Gastroesophageal sphincter (tissue), 4 donors: ENCODE results near the gene TSHZ2. TPM values are rescaled to one million over a fixed set of nuclear protein-coding genes. Genes with fewer than 3 reads are reported as not detected.

Source experiments
- ATAC-seq: fragments of 150-250 bp; one replicate; pipeline ENCODE4 v1.9.1; 2016; ENCODE audit warnings: mild to moderate bottlenecking, moderate library complexity
- H3K27ac ChIP-seq, 4 donors: fragments of 200-600 bp; sonication (generic) in 3 of 4; 1 replicate in 3 of 4; 2 replicates in 1 of 4; pipeline ENCODE4 v1.5.1; 2016 to 2019
- H3K27me3 ChIP-seq: fragments of 200-600 bp; sonication (generic); one replicate; pipeline ENCODE4 v1.5.1; 2019
- H3K36me3 ChIP-seq, 2 donors: fragments of 200-600 bp; sonication (generic); one replicate each; pipeline ENCODE4 v1.5.1; 2019; ENCODE audit warnings: control low read depth in 1 of 2
- H3K4me1 ChIP-seq, 3 donors: fragments of 200-600 bp; sonication (generic); 1 replicate in 2 of 3; 2 replicates in 1 of 3; pipeline ENCODE4 v1.5.1; 2016 to 2019; ENCODE audit warnings: control low read depth in 2 of 3
- H3K4me3 ChIP-seq, 2 donors: fragments of 200-600 bp; sonication (generic); one replicate each; pipeline ENCODE4 v1.5.1; 2019; ENCODE audit warnings: mild to moderate bottlenecking in 1 of 2, moderate library complexity in 1 of 2
- H3K9me3 ChIP-seq, 3 donors: fragments of 200-600 bp; sonication (generic); one replicate each; pipeline ENCODE4 v1.5.1; 2017 to 2019; ENCODE audit warnings: control low read depth in 2 of 3
- EP300 ChIP-seq: sonication (generic); formaldehyde crosslinking; IDR thresholded peaks from one replicate; pipeline ENCODE4 v1.6.1; 2017; ENCODE audit warnings: antibody characterized with exemption, mild to moderate bottlenecking
- POLR2A ChIP-seq, 2 donors: fragments of 450-650 bp; IDR thresholded peaks; one replicate each; pipeline ENCODE4 v1.6.1; 2017; ENCODE audit warnings: antibody characterized with exemption in 2 of 2, mild to moderate bottlenecking in 2 of 2, moderate library complexity in 1 of 2
- POLR2AphosphoS5 ChIP-seq: sonication (generic); formaldehyde crosslinking; IDR thresholded peaks from one replicate; pipeline ENCODE4 v1.6.1; 2017; ENCODE audit warnings: antibody characterized with exemption
- WGBS, 2 donors: methylation state at CpG; one replicate each; pipeline ENCODE4 v1.1.5; 2018; ENCODE audit warnings: low coverage in 1 of 2; 5-methylcytosine and 5-hydroxymethylcytosine counted together
- total RNA-seq, 4 donors: library from RNA; depleted of rRNA; stranded (reverse); fragments of >200 nt; gene quantifications; one replicate each; pipeline ENCODE4 v1.1.0, GENCODE V29; 2016
- TF ChIP-seq, protein P1 (sequence below), 4 experiments: fragments of 200-600 bp in 2 of 4; fragments of 450-650 bp in 2 of 4; sonication (generic) in 1 of 4; IDR thresholded peaks; one replicate each; pipeline ENCODE4 v1.5.1; 2017 to 2019; ENCODE audit warnings: antibody characterized with exemption in 4 of 4, mild to moderate bottlenecking in 2 of 4, moderate library complexity in 2 of 4

The TSHZ2 gene
- total RNA-seq, 4 donors from 2014 or later = 9.9 to 21.3 (median 12.2) TPM

DNA sequence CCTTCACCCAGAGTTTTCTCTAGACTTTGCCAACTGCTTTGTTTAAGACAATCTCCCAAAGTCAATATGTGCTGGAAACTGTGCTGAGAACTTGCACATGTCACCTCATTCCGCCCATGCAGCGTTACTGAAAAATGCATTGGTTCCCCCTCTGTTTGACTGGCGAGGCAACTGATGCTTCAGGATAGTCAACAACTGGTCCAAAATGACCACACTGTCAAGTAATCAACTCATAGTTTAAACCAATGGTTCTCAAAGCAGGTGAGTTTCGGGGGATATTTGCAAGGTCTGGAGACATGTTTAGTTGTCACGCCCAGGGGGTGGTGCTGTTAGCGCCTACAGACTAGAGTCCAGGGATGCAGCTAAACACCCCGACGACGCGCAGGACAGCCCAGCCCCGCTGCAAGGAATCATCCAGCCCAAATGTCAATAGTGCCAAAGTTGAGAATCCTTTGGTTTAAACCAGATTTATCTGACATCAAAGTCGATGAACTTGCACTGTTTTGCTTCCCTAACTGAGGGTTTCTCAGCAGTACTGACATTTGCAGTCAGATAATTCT is 451.5 kb downstream of the TSHZ2 start:
- Histone ChIP-seq H3K36me3 (no peaks in the 10 kb centered on the region), H3K4me3 (no peak overlapping the region), H3K27ac (no peak overlapping the region), H3K27me3 (no peaks in the 10 kb centered on the region), H3K9me3 (no peaks in the 10 kb centered on the region), H3K4me1 (no peaks in the 10 kb centered on the region)
- TF ChIP-seq, protein P1, sequence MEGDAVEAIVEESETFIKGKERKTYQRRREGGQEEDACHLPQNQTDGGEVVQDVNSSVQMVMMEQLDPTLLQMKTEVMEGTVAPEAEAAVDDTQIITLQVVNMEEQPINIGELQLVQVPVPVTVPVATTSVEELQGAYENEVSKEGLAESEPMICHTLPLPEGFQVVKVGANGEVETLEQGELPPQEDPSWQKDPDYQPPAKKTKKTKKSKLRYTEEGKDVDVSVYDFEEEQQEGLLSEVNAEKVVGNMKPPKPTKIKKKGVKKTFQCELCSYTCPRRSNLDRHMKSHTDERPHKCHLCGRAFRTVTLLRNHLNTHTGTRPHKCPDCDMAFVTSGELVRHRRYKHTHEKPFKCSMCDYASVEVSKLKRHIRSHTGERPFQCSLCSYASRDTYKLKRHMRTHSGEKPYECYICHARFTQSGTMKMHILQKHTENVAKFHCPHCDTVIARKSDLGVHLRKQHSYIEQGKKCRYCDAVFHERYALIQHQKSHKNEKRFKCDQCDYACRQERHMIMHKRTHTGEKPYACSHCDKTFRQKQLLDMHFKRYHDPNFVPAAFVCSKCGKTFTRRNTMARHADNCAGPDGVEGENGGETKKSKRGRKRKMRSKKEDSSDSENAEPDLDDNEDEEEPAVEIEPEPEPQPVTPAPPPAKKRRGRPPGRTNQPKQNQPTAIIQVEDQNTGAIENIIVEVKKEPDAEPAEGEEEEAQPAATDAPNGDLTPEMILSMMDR (IDR thresholded peaks at IDR 0.05) = no peak
- TF ChIP-seq POLR2AphosphoS5 (no peak), POLR2A (IDR thresholded peaks at IDR 0.05) (no peak), EP300 (no peak)
- ATAC-seq = no peak
- WGBS, 2 donors = 82 to 93% methylated on average over 4 to 11 of the region's 12 CpGs

DNA sequence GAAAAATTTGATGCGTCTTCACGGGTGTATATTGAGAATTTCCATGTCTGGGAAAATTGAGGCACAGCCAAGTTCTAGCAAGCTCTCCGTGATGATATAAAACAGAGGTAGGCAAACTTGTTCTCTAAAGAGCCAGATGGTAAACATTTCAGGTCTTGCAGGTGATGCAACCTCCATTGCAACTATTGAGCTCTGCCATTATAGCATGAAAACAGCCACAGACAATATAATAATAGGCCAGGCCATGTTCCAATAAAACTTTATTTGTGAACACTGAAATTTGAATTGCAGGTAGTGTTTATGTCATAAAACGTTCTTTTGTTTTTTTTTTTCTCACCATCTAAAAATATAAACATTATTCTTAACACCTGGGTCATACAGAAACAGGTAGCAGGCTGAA is 453.3 kb downstream of the TSHZ2 start:
- 87 to 90% methylated on average over 2 to 4 of the region's 4 CpGs for WGBS, 2 donors
- no peak for ATAC-seq
- TF ChIP-seq EP300 (no peak), POLR2AphosphoS5 (no peak), POLR2A (IDR thresholded peaks at IDR 0.05) (no peak)
- TF ChIP-seq, protein P1 (IDR thresholded peaks at IDR 0.05) = no peak

GRCh38 chr20:53425941-53426340 is 453.8 kb downstream of the TSHZ2 start:
- Histone ChIP-seq H3K4me3 (no peak overlapping the region), H3K27me3 (no peaks in the 10 kb centered on the region), H3K27ac (no peak overlapping the region), H3K36me3 (no peaks in the 10 kb centered on the region), H3K4me1 (no peaks in the 10 kb centered on the region), H3K9me3 (no peaks in the 10 kb centered on the region)
- no peak for ATAC-seq
- no peak for TF ChIP-seq POLR2A (IDR thresholded peaks at IDR 0.05)
- TF ChIP-seq POLR2AphosphoS5 = no peak
- TF ChIP-seq EP300 = no peak
- TF ChIP-seq, protein P1 (IDR thresholded peaks at IDR 0.05) = no peak
- 77 to 90% methylated on average over 2 to 3 of the region's 3 CpGs for WGBS, 2 donors

More for the DNA sequence above, 453.3 kb downstream of the TSHZ2 start:
- H3K27ac ChIP-seq = no peak overlapping the region
- H3K9me3 ChIP-seq = no peaks in the 10 kb centered on the region
- H3K27me3 ChIP-seq = no peaks in the 10 kb centered on the region
- H3K36me3 ChIP-seq = no peaks in the 10 kb centered on the region
- no peak overlapping the region for H3K4me3 ChIP-seq
- H3K4me1 ChIP-seq = no peaks in the 10 kb centered on the region

DNA sequence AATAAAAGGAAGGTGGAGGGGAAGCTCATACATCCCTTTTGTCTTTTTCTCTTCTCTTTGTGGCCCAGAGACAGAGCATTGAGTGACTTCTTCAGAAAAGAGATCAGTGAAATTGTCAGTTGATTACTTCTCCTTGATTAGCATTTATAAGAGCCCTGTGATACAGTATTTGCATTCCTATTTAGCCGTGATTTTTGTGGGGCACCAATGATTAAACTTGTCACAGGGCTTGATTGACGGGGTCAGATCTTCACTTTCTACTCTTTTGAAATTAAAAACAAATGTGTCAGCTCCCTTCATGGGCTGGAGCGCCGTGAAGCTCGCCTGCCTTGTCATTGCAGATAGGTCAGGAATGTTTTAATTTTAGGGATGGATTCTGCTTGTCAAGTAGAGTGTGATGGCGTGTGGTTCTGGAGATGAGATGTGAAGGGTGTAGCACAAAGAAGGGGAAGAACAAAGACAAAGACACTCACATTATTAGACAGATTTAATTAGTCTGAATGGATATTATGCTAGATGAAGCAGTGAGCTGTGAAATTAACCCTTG is 454.7 kb downstream of the TSHZ2 start:
- H3K27me3 ChIP-seq = no peaks in the 10 kb centered on the region
- no peak overlapping the region for H3K27ac ChIP-seq
- no peaks in the 10 kb centered on the region for H3K36me3 ChIP-seq
- H3K4me3 ChIP-seq = no peak overlapping the region
- no peaks in the 10 kb centered on the region for H3K4me1 ChIP-seq
- TF ChIP-seq EP300 (no peak), POLR2A (IDR thresholded peaks at IDR 0.05) (no peak), POLR2AphosphoS5 (no peak)
- TF ChIP-seq, protein P1 (IDR thresholded peaks at IDR 0.05) = no peak
- WGBS, 2 donors = 84 to 88% methylated on average over 6 of the region's 6 CpGs
- ATAC-seq = no peak
- no peaks in the 10 kb centered on the region for H3K9me3 ChIP-seq

- Histone ChIP-seq H3K4me1 (no peaks in the 10 kb centered on the region), H3K27ac (no peak overlapping the region), H3K9me3 (no peaks in the 10 kb centered on the region), H3K27me3 (no peaks in the 10 kb centered on the region), H3K4me3 (no peak overlapping the region), H3K36me3 (no peaks in the 10 kb centered on the region)
- no peak for TF ChIP-seq POLR2AphosphoS5
- no peak for TF ChIP-seq EP300
- TF ChIP-seq, protein P1 (IDR thresholded peaks at IDR 0.05) = no peak
- TF ChIP-seq POLR2A (IDR thresholded peaks at IDR 0.05) = no peak
- ATAC-seq = no peak
- 81 to 93% methylated on average over 2 of the region's 2 CpGs for WGBS, 2 donors
Measured at GRCh38 chr20:53427951-53428350, 455.8 kb downstream of the TSHZ2 start.
